Mucosa of rectum (tissue), 2 donors: ENCODE data around the gene RNF167.

ENCODE experiments used
- H3K27ac ChIP-seq, 2 donors: one replicate each; pipeline ENCODE4 v1.7.0; 2013; ENCODE audit warnings: inconsistent platforms in 2 of 2, low read depth in 2 of 2, low read length in 2 of 2
- H3K27me3 ChIP-seq, 2 donors: one replicate each; pipeline ENCODE4 v1.7.0; 2013; ENCODE audit warnings: low read length in 2 of 2; ENCODE audit not compliant: control insufficient read depth in 2 of 2, insufficient read depth in 2 of 2
- H3K36me3 ChIP-seq, 2 donors: one replicate each; pipeline ENCODE4 v1.7.0; 2013; ENCODE audit warnings: low read length in 2 of 2; ENCODE audit not compliant: control insufficient read depth in 2 of 2, insufficient read depth in 2 of 2
- H3K4me1 ChIP-seq, 2 donors: one replicate each; pipeline ENCODE4 v1.7.0; 2013; ENCODE audit warnings: low read length in 2 of 2, mild to moderate bottlenecking in 1 of 2; ENCODE audit not compliant: control insufficient read depth in 2 of 2, insufficient read depth in 2 of 2
- H3K4me3 ChIP-seq, 2 donors: one replicate each; pipeline ENCODE4 v1.7.0; 2013; ENCODE audit warnings: low read length in 2 of 2
- H3K9ac ChIP-seq, 2 donors: one replicate each; pipeline ENCODE4 v1.7.0; 2013; ENCODE audit warnings: low read length in 2 of 2, low read depth in 1 of 2, mild to moderate bottlenecking in 1 of 2
- H3K9me3 ChIP-seq, 2 donors: one replicate each; pipeline ENCODE4 v1.7.0; 2013; ENCODE audit warnings: low read length in 2 of 2; ENCODE audit not compliant: control insufficient read depth in 2 of 2
- donor health status: healthy.
- donor health status: Normal muscosa, but diverticular disease.

Gene RNF167

DNA sequence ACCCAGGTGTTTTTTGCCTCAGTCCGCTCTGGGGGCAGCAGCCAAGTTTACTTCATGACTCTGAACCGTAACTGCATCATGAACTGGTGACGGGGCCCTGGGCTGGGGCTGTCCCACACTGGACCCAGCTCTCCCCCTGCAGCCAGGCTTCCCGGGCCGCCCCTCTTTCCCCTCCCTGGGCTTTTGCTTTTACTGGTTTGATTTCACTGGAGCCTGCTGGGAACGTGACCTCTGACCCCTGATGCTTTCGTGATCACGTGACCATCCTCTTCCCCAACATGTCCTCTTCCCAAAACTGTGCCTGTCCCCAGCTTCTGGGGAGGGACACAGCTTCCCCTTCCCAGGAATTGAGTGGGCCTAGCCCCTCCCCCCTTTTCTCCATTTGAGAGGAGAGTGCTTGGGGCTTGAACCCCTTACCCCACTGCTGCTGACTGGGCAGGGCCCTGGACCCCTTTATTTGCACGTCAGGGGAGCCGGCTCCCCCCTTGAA, 42.8 kb upstream of the RNF167 start:
- Histone ChIP-seq H3K36me3 (peaks cover 44 to 50% of the 10 kb centered on the region in 2 donors), H3K9me3 (no peaks in the 10 kb centered on the region), H3K9ac (no peak overlapping the region), H3K27ac (no peak overlapping the region), H3K4me3 (no peak overlapping the region), H3K27me3 (peaks cover 4 to 5% of the 10 kb centered on the region in 2 donors), H3K4me1 (peaks cover 15 to 17% of the 10 kb centered on the region in 2 donors)

DNA sequence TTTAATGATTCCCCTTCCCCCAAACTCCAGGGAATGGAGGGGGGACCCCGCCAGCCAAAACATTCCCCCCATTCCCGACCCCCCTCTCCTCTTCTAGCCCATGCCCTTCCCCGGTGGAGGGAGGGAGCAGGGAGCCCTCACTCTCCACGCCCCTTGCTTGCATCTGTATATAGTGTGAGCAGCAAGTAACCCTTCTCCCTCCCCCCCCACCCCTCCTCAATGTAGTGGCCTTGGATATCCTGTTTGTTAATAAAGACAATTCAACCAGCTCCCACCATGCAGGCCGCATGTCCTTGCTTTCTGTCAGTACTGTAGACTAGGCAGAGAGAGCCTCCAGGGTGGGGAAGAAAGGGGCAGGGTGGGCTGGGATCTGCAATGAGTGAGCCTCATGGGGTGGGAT, 42.3 kb upstream of the RNF167 start:
- H3K4me3 ChIP-seq = no peak overlapping the region
- peaks cover 41 to 46% of the 10 kb centered on the region in 2 donors for H3K36me3 ChIP-seq
- H3K9me3 ChIP-seq = no peaks in the 10 kb centered on the region
- H3K27ac ChIP-seq = no peak overlapping the region
- H3K9ac ChIP-seq = no peak overlapping the region
- H3K27me3 ChIP-seq = peaks cover 4 to 5% of the 10 kb centered on the region in 2 donors
- peaks cover 17 to 21% of the 10 kb centered on the region in 2 donors for H3K4me1 ChIP-seq

DNA sequence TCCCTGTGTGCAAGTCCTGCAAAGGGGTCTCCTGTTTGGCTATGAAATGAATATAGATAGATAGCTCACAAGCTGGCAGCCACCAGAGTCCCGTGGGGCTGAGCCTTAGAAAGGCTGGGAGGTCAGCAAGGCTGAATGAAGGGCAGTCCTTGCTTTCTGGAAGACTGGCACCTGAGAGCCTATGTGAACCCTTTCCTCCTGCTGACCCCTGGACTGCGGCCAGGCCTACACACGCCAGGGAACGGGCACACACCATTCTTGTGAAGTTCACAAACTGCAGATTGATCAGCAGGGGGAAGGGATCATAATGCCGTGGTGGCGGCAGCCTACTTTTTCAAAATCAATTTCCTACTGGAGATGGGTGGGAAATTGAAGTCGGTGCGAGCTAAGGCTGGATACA, 41.7 kb upstream of the RNF167 start:
- H3K9ac ChIP-seq = no peak overlapping the region
- H3K9me3 ChIP-seq = no peaks in the 10 kb centered on the region
- H3K4me3 ChIP-seq = peak overlapping the region in 1 of 2 donors; percentile 7
- no peak overlapping the region for H3K27ac ChIP-seq
- H3K27me3 ChIP-seq = peaks cover 4 to 5% of the 10 kb centered on the region in 2 donors
- peaks cover 36 to 40% of the 10 kb centered on the region in 2 donors for H3K36me3 ChIP-seq
- H3K4me1 ChIP-seq = peaks cover 18 to 27% of the 10 kb centered on the region in 2 donors

DNA sequence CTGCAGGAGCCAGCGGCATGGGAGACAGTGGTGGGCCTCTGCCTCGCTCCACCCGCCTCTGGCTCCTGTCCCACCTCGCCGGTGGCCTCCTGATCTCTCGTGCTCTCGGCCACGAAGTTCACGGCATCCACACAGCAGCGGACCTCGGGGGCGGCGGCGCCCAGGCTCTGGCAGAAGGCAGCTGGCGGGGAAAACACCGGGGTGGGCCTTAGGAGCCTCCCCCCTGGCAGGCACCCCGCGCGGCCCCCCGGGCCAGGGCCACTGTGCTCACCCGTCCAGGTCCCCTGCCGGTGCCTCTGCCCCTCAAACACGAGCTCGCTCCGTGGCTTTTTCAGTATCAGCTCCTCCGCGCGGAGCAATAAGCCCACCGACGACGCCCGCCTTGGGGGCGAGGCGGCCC, 41.1 kb upstream of the RNF167 start:
- H3K4me3 ChIP-seq = peak overlapping the region; percentile 69 to 80
- peak overlapping the region; percentile 28 to 72 for H3K9ac ChIP-seq
- H3K9me3 ChIP-seq = no peaks in the 10 kb centered on the region
- H3K27ac ChIP-seq = no peak overlapping the region
- H3K36me3 ChIP-seq = peaks cover 30 to 34% of the 10 kb centered on the region in 2 donors
- peaks cover 4 to 5% of the 10 kb centered on the region in 2 donors for H3K27me3 ChIP-seq
- H3K4me1 ChIP-seq = peaks cover 21 to 29% of the 10 kb centered on the region in 2 donors

DNA sequence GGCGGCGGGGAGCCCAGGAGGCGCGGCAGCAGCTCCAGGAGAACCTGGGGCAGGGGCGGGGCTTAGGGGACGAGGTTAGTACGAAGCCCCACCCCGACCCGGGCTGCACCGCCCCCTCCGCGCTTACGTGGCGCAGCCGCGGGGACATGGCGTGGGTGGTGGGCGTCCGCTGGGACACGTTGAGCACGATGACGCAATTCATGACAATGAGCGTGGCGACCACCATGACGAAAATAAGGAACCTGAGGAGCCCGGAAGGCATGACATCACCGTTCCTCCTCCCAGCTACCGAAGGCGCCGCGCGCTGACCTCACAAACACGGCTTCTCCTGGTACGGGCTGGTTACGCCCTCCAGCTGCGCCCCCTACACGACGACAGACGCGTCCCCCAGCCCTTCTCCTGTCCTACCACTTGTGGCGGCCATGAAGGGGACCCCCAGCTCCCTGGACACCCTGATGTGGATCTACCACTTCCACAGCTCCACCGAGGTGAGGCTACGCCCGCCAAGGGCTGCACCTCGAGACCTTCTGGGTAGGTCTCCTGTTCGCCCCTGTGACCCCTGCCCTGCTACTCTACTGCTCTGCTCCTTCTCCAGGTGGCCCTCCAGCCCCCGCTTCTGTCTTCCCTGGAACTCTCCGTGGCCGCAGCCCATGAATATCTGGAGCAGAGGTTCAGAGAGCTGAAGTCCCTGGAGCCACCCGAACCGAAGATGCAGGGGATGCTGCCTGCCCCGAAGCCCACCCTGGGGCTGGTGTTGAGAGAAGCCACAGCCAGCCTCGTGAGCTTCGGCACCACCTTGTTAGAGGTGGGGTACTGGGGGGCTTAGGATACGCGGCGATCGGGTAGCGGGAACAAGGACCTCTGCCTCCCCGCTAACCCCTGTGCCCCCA, 40.5 kb upstream of the RNF167 start, which contains the start of gene C17orf107:
C17orf107 (plus strand) TSS at position 196 of the 890 bp plus-strand sequence; CDS start at position 423, 227 bp downstream.
- Histone ChIP-seq H3K9ac (peak within 1 kb of the TSS; percentile 72 to 74), H3K4me1 (peaks cover 21 to 29% of the 10 kb centered on the region in 2 donors), H3K27me3 (peaks cover 4 to 9% of the 10 kb centered on the region in 2 donors), H3K4me3 (peak within 1 kb of the TSS; percentile 69 to 80), H3K36me3 (peaks cover 23 to 28% of the 10 kb centered on the region in 2 donors), H3K9me3 (no peaks in the 10 kb centered on the region), H3K27ac (peak within 1 kb of the TSS in 1 of 2 donors; percentile 1)

DNA sequence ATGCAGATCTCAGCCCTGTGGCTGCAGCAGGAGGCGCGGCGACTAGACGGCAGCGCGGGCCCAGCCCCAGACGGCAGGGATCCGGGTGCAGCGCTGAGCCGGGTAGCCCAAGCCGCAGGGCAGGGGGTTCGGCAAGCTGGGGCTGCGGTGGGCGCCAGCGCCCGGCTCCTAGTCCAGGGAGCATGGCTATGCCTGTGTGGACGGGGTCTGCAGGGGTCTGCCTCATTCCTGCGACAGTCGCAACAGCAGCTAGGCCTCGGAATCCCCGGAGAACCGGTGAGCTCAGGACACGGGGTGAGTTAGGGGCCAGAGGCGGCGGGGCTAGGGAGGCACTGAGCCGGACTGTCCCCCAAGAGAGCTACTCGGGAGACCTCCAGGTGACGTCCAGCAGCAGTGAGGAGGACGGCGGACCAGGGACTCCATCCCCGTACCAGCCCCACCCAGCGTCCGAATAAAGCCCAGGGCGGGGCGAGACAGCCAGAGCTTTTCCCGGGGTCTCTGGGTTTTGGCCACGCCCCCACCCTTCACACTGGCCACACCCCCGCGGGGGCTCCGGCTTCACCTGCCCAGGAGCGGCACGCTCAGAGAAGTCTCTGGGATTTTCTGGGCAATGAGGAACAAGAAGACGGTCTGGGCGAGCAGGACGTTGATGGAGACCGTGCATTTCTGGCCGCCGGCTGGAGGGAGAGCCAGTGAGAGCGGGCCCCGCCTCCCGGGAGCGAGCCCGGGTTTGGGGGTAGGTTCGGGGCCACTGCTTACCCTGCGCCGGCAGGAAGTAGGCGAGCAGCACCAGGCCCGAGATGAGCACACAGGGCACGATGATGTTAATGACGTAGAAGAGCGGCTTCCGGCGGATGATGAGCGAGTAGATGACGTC, 39.6 kb upstream of the RNF167 start:
- peaks cover 4 to 13% of the 10 kb centered on the region in 2 donors for H3K27me3 ChIP-seq
- no peak overlapping the region for H3K9ac ChIP-seq
- H3K4me1 ChIP-seq = peaks cover 21 to 29% of the 10 kb centered on the region in 2 donors
- H3K27ac ChIP-seq = peak overlapping the region in 1 of 2 donors; percentile 1
- peaks cover 15 to 19% of the 10 kb centered on the region in 2 donors for H3K36me3 ChIP-seq
- H3K9me3 ChIP-seq = no peaks in the 10 kb centered on the region
- peak overlapping the region; percentile 69 to 80 for H3K4me3 ChIP-seq

DNA sequence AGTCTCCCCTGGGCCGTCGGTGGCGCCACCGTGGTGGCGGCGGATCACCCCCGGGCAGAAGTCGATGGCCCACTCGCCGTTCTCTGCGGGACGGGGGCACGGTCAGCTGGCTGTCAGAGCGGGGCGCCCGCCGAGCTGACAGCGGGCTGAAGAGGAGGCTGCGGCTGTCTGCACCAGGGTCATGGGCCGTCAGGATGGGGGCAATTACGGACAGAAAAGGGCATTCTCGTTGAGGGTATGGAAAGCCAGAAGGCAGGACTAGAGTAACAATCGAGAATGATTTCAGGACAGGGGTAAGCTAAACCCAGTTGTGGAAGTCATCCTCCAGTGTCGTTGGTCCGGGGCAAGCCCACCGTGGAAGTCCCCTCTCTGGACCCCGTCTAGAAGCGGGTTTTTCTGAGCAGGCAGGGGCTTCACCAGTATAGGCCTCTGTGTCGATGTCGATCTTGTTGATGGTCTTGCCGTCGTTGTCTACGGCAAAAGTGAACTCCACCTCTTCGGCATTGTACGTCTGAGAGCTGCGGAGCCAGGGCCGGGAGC, 38.9 kb upstream of the RNF167 start:
- Histone ChIP-seq H3K36me3 (peaks cover 7 to 12% of the 10 kb centered on the region in 2 donors), H3K27me3 (peaks cover 4 to 13% of the 10 kb centered on the region in 2 donors), H3K27ac (peak overlapping the region in 1 of 2 donors; percentile 1), H3K9ac (no peak overlapping the region), H3K4me3 (peak overlapping the region in 1 of 2 donors; percentile 80), H3K9me3 (no peaks in the 10 kb centered on the region), H3K4me1 (peaks cover 21 to 29% of the 10 kb centered on the region in 2 donors)

DNA sequence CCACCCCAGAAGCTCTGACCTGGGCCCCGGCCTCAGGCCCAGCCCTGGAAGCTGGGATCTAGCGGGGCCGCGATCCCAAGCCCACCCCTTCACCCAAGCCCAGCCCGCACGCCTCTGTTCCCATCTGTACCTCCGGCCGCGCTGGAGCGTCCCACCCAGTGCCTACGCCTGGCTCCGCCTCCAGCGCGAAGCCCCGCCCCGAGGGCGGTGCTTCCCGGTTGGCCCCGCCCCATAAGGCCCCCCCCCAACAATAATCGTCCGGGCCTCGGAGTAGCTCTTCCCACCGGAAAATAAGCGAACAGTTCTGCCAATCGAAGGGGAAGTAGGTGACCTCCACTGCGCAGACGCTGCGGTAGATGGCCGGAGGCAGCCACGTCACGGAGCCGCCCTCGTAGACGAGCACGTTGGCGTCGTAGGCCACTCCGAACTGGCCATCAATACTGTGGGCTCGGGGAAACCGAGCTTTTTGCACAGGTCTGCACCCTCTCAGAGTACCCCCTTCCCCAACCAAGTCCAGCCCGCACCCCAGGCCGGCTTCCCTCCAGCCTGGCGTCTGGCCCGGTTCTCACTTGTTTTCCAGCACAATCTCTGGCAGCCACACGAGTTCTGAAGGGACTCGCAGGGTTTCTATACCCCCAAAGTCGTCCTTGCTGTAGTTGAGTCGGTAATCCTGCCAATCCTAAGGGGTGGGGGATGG, 38.3 kb upstream of the RNF167 start:
- Histone ChIP-seq H3K4me1 (peaks cover 21 to 29% of the 10 kb centered on the region in 2 donors), H3K36me3 (peaks cover 1 to 6% of the 10 kb centered on the region in 2 donors), H3K9ac (no peak overlapping the region), H3K4me3 (no peak overlapping the region), H3K9me3 (no peaks in the 10 kb centered on the region), H3K27ac (peak overlapping the region in 1 of 2 donors; percentile 43), H3K27me3 (peaks cover 4 to 13% of the 10 kb centered on the region in 2 donors)

DNA sequence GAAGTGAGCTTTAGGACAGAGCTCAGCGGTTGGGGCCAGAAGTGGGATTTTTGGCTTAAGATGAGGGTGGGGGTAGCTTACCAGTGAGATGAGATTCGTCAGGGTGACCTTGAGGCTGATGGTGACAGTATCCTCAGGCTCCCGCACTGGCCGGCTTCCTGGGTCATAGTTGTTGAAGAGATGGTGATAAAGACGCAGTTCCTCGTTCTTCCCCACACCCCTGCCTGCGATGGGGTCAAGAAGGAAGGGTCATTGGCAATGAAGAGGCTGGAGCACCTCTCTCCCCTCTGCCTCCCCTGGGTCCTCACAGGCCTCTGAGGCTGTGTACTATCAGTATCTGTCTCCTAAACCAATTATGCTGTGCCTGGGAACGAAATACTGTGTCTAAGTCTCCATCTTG, 37.5 kb upstream of the RNF167 start:
- Histone ChIP-seq H3K27ac (peak overlapping the region in 1 of 2 donors; percentile 44), H3K27me3 (peaks cover 4 to 13% of the 10 kb centered on the region in 2 donors), H3K4me3 (no peak overlapping the region), H3K36me3 (no peaks in the 10 kb centered on the region), H3K9me3 (no peaks in the 10 kb centered on the region), H3K4me1 (peaks cover 21 to 29% of the 10 kb centered on the region in 2 donors), H3K9ac (no peak overlapping the region)
